ENCODE data around the gene HECTD1. TPM values are rescaled to one million over a fixed set of nuclear protein-coding genes. Genes with fewer than 3 reads are reported as not detected.

HECTD1 gene
- total RNA-seq, 1 donor from 2014 or later: 153 TPM

DNA sequence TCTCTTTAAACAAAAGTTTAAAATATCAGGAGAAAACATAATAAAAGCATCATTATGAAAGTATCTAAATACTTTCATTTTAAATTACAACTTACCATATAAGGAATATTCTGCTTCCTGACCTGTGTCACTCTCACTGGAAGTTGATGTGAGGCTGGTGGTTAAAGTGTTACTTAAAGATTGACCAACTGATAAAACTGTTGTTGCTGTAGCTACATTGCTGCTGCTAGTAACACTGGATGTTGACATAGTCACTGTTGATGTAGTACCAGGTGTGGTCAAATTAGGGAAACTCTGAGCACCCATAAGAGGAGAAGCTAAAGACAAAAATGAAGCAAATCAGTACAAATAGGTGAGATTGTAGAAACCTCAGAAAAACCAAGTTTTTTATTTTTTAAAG, 79.9 kb downstream of the HECTD1 start:
- no peaks in the 10 kb centered on the region for H3K79me2 ChIP-seq (ENCODE audit: low read depth)
- Mint-ChIP-seq H3K27ac (no peak overlapping the region), H3K4me3 (no peak overlapping the region), H3K4me1 (no peaks in the 10 kb centered on the region), H3K9me3 (no peaks in the 10 kb centered on the region), H3K36me3 (peaks cover 19% of the 10 kb centered on the region), H3K27me3 (ENCODE audit: insufficient read depth, low read depth) (no peaks in the 10 kb centered on the region)
- no peak overlapping the region for H3K4me3 ChIP-seq
- no peaks in the 10 kb centered on the region for H3K4me1 ChIP-seq
- H3K9me3 ChIP-seq (ENCODE audit: low read depth): no peaks in the 10 kb centered on the region
- TF ChIP-seq EZH2 (IDR thresholded peaks at IDR 0.05) (no peak), EZH2phosphoT487 (IDR thresholded peaks at IDR 0.05) (no peak)
- TF ChIP-seq, protein P1, sequence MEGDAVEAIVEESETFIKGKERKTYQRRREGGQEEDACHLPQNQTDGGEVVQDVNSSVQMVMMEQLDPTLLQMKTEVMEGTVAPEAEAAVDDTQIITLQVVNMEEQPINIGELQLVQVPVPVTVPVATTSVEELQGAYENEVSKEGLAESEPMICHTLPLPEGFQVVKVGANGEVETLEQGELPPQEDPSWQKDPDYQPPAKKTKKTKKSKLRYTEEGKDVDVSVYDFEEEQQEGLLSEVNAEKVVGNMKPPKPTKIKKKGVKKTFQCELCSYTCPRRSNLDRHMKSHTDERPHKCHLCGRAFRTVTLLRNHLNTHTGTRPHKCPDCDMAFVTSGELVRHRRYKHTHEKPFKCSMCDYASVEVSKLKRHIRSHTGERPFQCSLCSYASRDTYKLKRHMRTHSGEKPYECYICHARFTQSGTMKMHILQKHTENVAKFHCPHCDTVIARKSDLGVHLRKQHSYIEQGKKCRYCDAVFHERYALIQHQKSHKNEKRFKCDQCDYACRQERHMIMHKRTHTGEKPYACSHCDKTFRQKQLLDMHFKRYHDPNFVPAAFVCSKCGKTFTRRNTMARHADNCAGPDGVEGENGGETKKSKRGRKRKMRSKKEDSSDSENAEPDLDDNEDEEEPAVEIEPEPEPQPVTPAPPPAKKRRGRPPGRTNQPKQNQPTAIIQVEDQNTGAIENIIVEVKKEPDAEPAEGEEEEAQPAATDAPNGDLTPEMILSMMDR (IDR thresholded peaks at IDR 0.05): no peak
- H3K27me3 ChIP-seq: no peaks in the 10 kb centered on the region
- H4K20me1 ChIP-seq (ENCODE audit: low read depth): no peaks in the 10 kb centered on the region
- H3F3A ChIP-seq (ENCODE audit: low read depth): no peaks in the 10 kb centered on the region
- H3K9ac ChIP-seq: no peak overlapping the region
- H3K36me3 ChIP-seq: peaks cover 7% of the 10 kb centered on the region
- no peak overlapping the region for H3K27ac ChIP-seq
- no peak overlapping the region for H3K4me2 ChIP-seq
- no peak overlapping the region for H2AFZ ChIP-seq (replicated peaks)
- no peak for DNase-seq (ENCODE audit: low spot score)

DNA sequence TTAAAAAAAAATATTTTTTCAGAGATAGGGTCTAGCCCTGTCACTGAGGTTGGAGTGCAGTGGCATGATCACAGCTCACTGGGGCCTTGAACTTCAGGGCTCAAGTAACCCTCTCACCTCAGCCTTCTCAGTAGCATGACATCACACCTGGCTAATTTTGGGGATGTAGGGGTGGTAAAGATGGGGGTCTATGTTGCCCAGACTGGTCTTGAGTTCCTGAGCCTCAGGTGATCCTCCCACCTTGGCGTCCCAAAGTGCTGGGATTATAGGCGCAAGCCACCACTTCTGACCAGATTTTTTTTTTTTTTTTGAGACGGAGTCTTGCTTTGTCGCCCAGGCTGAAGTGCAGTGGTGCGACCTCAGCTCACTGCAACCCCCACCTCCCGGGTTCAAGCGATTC, 80.9 kb downstream of the HECTD1 start:
- Histone ChIP-seq H3K4me3 (no peak overlapping the region), H3K4me2 (no peak overlapping the region), H3K9ac (no peak overlapping the region), H3F3A (ENCODE audit: low read depth) (no peaks in the 10 kb centered on the region), H4K20me1 (ENCODE audit: low read depth) (no peaks in the 10 kb centered on the region), H3K4me1 (no peaks in the 10 kb centered on the region), H3K36me3 (peaks cover 3% of the 10 kb centered on the region), H3K27ac (no peak overlapping the region), H3K9me3 (ENCODE audit: low read depth) (no peaks in the 10 kb centered on the region), H3K27me3 (no peaks in the 10 kb centered on the region), H3K79me2 (ENCODE audit: low read depth) (no peaks in the 10 kb centered on the region), H2AFZ (replicated peaks) (no peak overlapping the region)
- H3K4me3 Mint-ChIP-seq: no peak overlapping the region
- H3K27me3 Mint-ChIP-seq (ENCODE audit: insufficient read depth, low read depth): no peaks in the 10 kb centered on the region
- no peaks in the 10 kb centered on the region for H3K4me1 Mint-ChIP-seq
- TF ChIP-seq, protein P1 (IDR thresholded peaks at IDR 0.05): no peak
- TF ChIP-seq EZH2 (IDR thresholded peaks at IDR 0.05) (no peak), EZH2phosphoT487 (IDR thresholded peaks at IDR 0.05) (no peak)
- no peak for DNase-seq (ENCODE audit: low spot score)
- H3K9me3 Mint-ChIP-seq: no peaks in the 10 kb centered on the region
- peaks cover 19% of the 10 kb centered on the region for H3K36me3 Mint-ChIP-seq
- no peak overlapping the region for H3K27ac Mint-ChIP-seq

DNA sequence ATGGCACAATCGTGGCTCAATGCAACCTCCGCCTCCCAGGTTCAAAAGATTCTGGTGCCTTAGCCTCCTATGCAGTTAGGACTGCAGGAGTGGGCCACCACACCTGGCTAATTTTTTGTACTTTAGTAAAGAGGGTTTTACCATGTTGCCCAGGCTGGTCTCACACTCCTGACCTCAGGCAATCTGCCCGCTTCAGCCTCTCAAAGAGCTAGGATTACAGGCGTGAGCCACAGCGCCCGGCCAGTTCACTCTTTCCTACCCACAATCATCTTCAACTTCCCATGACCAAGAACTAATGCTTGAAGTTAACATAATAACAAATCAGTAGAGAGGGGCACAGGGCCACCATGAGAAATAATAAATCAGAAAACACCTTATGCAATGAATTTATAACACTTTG, 82.4 kb downstream of the HECTD1 start:
- H3K79me2 ChIP-seq (ENCODE audit: low read depth): no peaks in the 10 kb centered on the region
- H3K27me3 Mint-ChIP-seq (ENCODE audit: insufficient read depth, low read depth): no peaks in the 10 kb centered on the region

More for the DNA sequence above, 82.4 kb downstream of the HECTD1 start:
- Histone ChIP-seq H3K4me1 (no peaks in the 10 kb centered on the region), H2AFZ (replicated peaks) (no peak overlapping the region), H3K4me3 (no peak overlapping the region), H3K9me3 (ENCODE audit: low read depth) (no peaks in the 10 kb centered on the region), H3K27me3 (no peaks in the 10 kb centered on the region), H3K4me2 (no peak overlapping the region), H3F3A (ENCODE audit: low read depth) (no peaks in the 10 kb centered on the region), H4K20me1 (ENCODE audit: low read depth) (no peaks in the 10 kb centered on the region), H3K27ac (no peak overlapping the region), H3K36me3 (peaks cover 3% of the 10 kb centered on the region), H3K9ac (no peak overlapping the region)
- Mint-ChIP-seq H3K27ac (no peak overlapping the region), H3K36me3 (peaks cover 22% of the 10 kb centered on the region), H3K4me3 (no peak overlapping the region), H3K4me1 (no peaks in the 10 kb centered on the region), H3K9me3 (no peaks in the 10 kb centered on the region)
- TF ChIP-seq, protein P1 (IDR thresholded peaks at IDR 0.05): no peak
- no peak for TF ChIP-seq EZH2 (IDR thresholded peaks at IDR 0.05)
- TF ChIP-seq EZH2phosphoT487 (IDR thresholded peaks at IDR 0.05): no peak
- DNase-seq (ENCODE audit: low spot score): no peak

All from neural progenitor cell (in vitro differentiated cells).